GM21526 (cell line): ENCODE data around the gene TOM1L1.

Experiments used
- ATAC-seq: cut with Tn5 transposase; IDR thresholded peaks from one replicate; pipeline ENCODE4 v1.9.1; 2021; ENCODE audit warnings: moderate library complexity; ENCODE audit not compliant: unreplicated experiment, low FRiP score

TOM1L1 gene

GRCh38 chr17:54892360-54892759, 8.3 kb upstream of the TOM1L1 start:
- ATAC-seq: no peak

DNA sequence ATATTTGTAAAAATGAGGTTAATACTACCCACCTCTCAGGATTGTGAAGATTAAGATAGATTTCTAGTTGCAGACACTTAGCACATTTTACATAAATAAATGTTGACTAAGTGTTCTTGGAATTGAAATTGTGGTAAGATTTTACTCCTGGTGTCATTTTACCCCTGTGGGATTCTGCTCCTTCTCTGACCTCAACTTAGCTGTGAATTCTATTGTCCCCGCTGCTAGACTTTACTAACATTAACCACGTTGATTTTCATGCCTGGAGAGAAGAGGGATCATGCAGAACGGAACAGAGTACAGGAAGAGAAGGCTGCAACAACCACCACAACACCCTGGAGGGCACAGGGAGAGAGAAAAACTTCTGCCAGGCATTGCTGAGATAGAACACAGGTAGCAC, 2.1 kb upstream of the TOM1L1 start:
- ATAC-seq: no peak

- no peak for ATAC-seq
These were observed 1.5 kb upstream of the TOM1L1 start for GRCh38 chr17:54899201-54899600.

DNA sequence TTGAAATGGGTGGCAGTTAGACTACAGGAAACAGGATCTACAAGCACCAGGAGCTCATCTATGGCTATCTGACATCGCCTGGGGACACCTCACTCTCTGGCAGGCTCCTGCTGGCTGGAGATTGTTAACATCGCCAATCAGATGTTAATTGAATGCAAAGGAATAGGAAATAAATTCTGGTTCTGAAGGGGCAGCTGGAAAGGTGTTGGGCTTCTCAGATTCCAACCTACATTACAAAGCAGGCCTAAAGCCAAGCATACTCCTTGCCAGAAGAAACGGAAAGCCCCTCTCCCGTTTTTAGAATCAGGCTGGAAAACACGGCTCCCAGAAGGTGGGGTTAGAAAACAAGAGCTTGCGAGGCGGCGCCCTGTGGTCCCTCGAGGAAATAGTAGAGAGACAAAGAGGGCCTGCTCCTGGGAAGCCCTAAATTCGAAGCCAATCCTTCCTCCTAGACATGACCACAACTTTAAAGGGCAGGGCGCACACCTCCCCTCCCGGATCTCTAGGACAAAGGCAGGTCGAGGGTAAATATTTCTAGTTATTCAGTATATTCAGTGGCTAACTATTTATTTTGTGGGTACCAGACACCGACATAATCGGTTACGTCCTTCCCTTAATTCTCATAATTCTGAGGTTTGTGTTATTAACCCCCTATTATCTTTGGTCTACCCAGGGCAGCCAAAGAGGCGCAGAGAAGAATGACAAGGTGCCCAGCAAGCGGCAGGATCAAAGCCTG, 763 bp upstream of the TOM1L1 start:
- ATAC-seq: no peak

DNA sequence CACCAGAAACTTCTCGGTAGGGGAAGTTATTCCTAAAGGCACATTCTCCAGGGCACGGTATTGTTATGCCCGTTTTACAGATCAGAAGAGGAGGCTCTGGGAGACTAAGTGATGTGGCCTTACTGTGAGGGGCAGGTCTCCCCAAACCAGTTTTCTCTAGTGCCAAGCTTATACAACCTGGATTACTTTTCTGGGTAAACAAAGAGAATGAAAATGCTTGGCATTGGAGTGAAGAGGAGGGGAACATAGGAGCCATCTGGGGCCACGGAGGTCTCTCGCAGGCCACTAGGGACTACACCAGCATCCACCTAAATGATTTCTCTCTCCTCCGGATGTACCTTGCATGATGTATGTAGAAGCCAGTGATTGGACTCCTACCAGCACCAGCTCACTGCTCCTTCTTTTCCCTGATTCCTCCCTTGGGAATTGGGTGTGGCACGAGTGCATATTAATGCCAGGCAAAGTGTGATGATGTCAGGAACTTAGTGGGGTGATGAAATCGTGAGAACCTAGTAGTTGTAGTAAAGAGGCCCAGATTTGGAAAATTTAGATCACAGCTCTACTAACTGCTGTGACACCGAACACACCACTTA, 674 bp downstream of the TOM1L1 start:
- no peak for ATAC-seq

- no peak for ATAC-seq
These were observed 1.4 kb downstream of the TOM1L1 start for GRCh38 chr17:54902017-54902416.

DNA sequence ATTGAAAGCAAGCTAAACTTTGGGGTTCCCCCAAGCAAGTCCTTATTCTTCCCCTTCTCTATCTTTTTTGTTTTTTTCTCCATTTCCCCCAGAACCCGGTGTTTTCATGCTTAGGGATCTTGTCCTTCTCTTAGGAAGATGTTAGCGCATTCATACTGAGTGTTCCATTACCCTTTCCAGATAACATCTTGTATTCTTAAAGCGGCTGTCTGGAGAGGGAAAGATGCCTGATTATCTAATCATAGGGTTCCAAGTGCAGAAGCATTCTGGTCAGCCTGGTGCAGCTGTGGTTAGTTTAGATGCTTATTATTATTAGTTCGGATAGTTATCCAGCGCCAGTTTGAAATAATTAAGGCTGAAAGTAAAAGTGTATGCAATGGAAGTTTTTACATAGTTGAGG, 2.0 kb downstream of the TOM1L1 start:
- ATAC-seq: no peak

GRCh38 chr17:54903375-54903774, 2.7 kb downstream of the TOM1L1 start:
- no peak for ATAC-seq

- no peak for ATAC-seq
These were observed 6.0 kb downstream of the TOM1L1 start for GRCh38 chr17:54906683-54907082.

GRCh38 chr17:54907376-54907775, 6.7 kb downstream of the TOM1L1 start:
- ATAC-seq: no peak

DNA sequence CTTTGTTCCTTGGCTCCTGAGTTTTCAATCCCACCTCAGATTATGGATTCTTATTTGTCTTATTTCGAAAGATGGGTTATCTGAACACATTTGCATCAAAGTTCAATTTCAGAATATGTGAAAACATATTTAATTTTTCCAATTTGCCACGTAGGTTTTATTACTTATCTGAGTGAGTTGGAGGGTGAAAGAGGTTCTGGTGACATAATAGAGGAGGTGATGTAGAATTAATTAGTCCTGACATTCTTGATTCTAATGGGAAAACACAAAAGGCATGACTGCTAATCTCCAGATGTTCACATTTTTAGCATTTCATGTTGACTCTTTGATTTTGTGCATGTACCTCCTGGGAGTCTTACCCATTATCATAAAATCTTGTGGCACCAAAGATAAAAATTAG, 9.1 kb downstream of the TOM1L1 start:
- no peak for ATAC-seq

- ATAC-seq: no peak
These were observed 16.1 kb downstream of the TOM1L1 start for GRCh38 chr17:54916721-54917120.

DNA sequence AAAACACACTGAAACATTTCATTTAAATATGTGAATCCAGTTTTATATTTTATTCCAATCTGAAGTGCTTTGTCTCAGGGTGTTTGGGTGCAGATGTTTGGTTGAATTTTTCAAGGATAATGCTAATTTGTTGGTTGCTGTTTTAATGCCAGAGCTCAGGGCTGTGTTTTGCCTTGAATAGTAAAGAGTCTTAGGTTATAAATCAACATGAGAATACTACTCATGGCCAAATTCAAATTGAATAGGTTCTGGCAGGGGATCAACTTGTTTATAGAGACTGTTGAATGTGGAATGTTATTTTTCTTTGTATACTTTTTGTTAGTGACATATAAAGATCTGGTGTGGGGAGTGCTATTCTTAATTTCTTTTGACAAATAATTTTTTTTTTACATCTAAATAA, 18.8 kb downstream of the TOM1L1 start:
- no peak for ATAC-seq

DNA sequence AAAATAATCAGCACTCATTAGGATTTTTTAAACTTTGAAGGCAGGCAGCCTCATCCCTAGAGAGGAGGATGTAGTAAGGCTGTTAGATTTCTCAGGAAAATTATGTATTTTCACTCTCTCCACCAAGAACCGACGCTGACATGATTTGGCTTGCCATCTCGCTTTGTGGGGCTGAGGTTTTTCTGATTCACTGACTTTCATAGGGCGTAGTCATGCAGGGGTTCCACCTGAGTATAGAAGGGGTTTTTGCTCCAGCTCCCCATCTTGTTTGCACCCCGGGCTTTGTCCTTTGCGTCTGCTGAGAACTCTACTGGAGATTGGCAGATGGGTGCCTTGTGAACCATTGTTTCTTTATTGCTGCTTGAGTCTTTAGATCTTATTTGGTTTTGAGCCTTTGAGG, 20.2 kb downstream of the TOM1L1 start:
- ATAC-seq: no peak

DNA sequence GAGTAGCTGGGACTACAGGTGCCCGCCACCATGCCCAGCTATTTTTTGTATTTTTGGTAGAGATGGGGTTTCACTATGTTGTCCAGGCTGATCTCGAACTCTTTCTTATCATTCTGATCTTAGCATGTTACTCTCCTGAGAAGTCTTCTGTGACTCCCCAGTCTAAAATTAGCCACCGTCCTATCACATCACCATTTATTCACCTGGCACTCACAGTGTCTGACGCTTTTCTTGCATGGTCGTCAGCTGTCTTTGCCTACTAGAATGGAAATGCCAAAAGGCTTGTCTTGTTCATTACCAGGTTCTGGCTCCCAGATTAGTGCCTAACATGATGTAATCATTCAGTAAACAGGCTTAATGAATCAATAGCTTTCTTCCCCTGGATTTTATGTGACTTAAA, 23.8 kb downstream of the TOM1L1 start:
- no peak for ATAC-seq

GRCh38 chr17:54927525-54927924, 26.9 kb downstream of the TOM1L1 start:
- ATAC-seq: no peak

- no peak for ATAC-seq
These were observed 32.1 kb downstream of the TOM1L1 start for GRCh38 chr17:54932711-54933110.

- ATAC-seq: no peak
These were observed 33.3 kb downstream of the TOM1L1 start for GRCh38 chr17:54933921-54934320.

DNA sequence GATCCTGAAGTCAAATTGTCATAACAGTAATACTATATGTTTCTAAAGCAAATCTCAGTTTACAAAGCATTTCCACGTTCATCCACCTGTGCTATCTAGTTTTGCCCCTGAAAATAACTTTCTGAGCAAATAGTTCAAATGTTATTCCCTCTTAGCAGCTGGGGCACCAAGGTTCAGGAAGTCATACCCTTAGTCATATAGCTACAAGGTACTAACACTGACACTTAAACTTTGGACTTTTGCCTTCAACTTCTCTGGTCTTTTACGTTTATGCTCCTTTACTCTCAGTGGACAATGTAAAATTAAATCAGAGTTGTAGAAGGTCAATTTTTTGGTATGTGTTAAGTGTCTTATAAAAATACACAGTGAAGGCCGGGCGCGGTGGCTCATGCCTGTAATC, 34.8 kb downstream of the TOM1L1 start:
- no peak for ATAC-seq

- ATAC-seq: no peak
These were observed 36.4 kb downstream of the TOM1L1 start for GRCh38 chr17:54937018-54937417.

- ATAC-seq: no peak
These were observed 36.8 kb downstream of the TOM1L1 start for GRCh38 chr17:54937426-54937825.

DNA sequence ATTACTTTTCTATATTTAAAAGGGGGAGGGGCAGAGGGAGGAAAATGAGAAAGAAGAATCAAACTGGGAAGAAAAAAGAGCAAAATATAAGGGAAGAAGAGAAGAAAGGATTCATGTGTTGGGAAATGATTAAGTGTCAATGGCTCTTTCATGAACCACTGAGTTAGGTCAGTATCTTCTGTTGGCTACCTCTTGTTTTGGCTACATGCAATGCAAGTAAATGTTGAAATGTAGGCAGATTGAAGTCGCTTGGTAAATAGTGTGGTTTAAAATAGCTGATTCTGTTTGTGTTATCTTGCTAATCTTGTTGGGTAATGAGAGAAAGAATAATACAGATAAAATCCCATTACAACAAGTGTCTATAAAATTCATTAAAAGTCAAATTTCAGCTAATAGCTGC, 40.6 kb downstream of the TOM1L1 start:
- no peak for ATAC-seq

GRCh38 chr17:54944796-54945195, 44.1 kb downstream of the TOM1L1 start:
- ATAC-seq: no peak
